Upper lobe of right lung (tissue), 1 donor: ENCODE results near the gene HOXD1. TPM values are rescaled to one million over a fixed set of nuclear protein-coding genes. Genes with fewer than 3 reads are reported as not detected.

Experiments
- ATAC-seq: fragments of 200-7000 bp; cut with Tn5 transposase; one replicate; pipeline ENCODE4 v1.9.1; 2020; ENCODE audit warnings: mild to moderate bottlenecking, moderate library complexity
- DNase-seq: peaks from one replicate; pipeline ENCODE4 v3.0.0-alpha.2; 2020
- H3K27ac ChIP-seq: fragments of 200-600 bp; one replicate; pipeline ENCODE4 v1.8.0; 2022
- H3K27me3 ChIP-seq: fragments of 200-600 bp; one replicate; pipeline ENCODE4 v1.8.0; 2022; ENCODE audit warnings: mild to moderate bottlenecking
- H3K36me3 ChIP-seq: fragments of 200-600 bp; one replicate; pipeline ENCODE4 v1.8.0; 2022
- H3K4me1 ChIP-seq: fragments of 200-600 bp; one replicate; pipeline ENCODE4 v1.8.0; 2022
- H3K4me3 ChIP-seq: fragments of 200-600 bp; one replicate; pipeline ENCODE4 v1.8.0; 2022; ENCODE audit warnings: mild to moderate bottlenecking
- H3K9me3 ChIP-seq: fragments of 200-600 bp; one replicate; pipeline ENCODE4 v1.8.0; 2022
- intact Hi-C: fragments of 100-400 bp; cut with DNase I; formaldehyde crosslinking; loops from one replicate; pipeline ENCODE4 v1.11.0; 2022
- total RNA-seq: library from RNA; stranded (reverse); fragmentation: NEBNext Ultra II Directional; extraction: Animal tissue kit (Norgen Biotek cat#: 25700); gene quantifications from one replicate; pipeline ENCODE4 v1.2.1, GENCODE V29; 2021
- TF ChIP-seq, protein P1 (sequence below): fragments of 200-600 bp; IDR thresholded peaks from one replicate; pipeline ENCODE4 v1.8.0; 2022; ENCODE audit warnings: antibody characterized with exemption
- donor health status: DM: no; HTN: yes; CAD: no; lungs with severe emphysema.

Gene HOXD1
- total RNA-seq, 1 donor from 2014 or later: 4.1 TPM

DNA sequence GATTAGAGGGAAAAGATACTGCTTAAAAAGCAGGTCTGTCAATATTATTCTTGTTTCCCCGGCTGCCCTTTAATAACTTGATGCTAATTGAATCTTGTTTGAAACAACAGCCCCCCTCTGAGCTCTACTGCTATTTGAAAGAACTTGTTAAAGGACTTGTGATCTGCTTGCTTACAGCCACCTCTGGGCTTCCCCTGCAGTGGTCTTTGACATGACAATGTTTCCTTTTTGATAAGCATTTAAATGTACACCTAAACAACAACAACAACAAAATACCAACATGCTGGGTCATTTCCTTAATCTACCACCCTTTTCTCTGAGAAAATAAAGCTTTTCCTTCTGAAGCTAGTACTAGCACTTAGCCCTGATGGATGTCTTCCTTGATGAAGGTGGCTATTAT, 3.9 kb downstream of the HOXD1 start:
- H3K27me3 ChIP-seq: peaks cover 57% of the 10 kb centered on the region
- no peak overlapping the region for H3K4me3 ChIP-seq
- TF ChIP-seq, protein P1, sequence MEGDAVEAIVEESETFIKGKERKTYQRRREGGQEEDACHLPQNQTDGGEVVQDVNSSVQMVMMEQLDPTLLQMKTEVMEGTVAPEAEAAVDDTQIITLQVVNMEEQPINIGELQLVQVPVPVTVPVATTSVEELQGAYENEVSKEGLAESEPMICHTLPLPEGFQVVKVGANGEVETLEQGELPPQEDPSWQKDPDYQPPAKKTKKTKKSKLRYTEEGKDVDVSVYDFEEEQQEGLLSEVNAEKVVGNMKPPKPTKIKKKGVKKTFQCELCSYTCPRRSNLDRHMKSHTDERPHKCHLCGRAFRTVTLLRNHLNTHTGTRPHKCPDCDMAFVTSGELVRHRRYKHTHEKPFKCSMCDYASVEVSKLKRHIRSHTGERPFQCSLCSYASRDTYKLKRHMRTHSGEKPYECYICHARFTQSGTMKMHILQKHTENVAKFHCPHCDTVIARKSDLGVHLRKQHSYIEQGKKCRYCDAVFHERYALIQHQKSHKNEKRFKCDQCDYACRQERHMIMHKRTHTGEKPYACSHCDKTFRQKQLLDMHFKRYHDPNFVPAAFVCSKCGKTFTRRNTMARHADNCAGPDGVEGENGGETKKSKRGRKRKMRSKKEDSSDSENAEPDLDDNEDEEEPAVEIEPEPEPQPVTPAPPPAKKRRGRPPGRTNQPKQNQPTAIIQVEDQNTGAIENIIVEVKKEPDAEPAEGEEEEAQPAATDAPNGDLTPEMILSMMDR: no peak
- ATAC-seq (no peak), DNase-seq (no peak)
- no peak overlapping the region for H3K27ac ChIP-seq
- no peaks in the 10 kb centered on the region for H3K9me3 ChIP-seq
- H3K36me3 ChIP-seq: no peaks in the 10 kb centered on the region
- peaks cover 13% of the 10 kb centered on the region for H3K4me1 ChIP-seq
- intact Hi-C loops: no loop called here

DNA sequence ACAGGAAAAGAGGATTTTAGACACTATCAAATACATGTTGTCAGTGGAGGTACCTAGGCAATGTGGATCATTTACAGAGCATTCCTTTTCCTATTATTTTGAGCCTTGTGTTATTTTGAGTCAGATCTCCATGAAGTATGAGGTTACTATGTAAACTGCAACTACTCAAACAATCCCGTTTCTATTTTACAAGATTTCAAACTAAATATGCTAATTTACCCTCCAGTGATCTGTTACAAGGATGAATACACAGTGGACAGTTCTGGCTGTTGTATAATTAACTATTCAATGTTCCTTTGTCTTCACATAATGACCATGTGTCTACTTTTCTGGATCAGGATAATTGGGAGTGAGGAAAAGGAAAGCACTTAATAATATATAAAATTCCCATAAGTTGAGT, 4.6 kb downstream of the HOXD1 start:
- no peak for ATAC-seq
- peaks cover 13% of the 10 kb centered on the region for H3K4me1 ChIP-seq
- H3K27ac ChIP-seq: no peak overlapping the region
- H3K4me3 ChIP-seq: no peak overlapping the region
- intact Hi-C loops: no loop called here
- peaks cover 50% of the 10 kb centered on the region for H3K27me3 ChIP-seq
- no peaks in the 10 kb centered on the region for H3K36me3 ChIP-seq
- H3K9me3 ChIP-seq: no peaks in the 10 kb centered on the region
- no peak for DNase-seq
- TF ChIP-seq, protein P1: no peak

DNA sequence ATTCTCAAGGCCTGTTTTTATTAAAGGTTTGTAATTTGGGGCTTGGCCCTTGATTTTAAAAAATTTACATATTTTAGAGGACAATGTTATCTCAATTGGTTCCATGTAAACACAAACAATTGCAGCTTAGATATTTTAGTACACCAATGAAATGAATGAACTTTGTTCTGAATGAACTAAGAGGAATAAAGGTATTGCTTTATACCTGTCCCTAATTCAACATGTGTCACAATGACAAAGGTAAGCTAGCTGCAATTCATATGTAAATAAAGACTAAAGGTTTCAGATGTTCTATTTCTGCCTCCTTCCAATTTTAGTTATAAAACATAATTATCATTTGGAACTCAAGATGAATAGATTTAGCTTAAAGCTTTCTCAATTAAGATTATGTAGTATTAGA, 11.4 kb downstream of the HOXD1 start:
- intact Hi-C loops: no loop called here
- H3K27me3 ChIP-seq: peaks cover 24% of the 10 kb centered on the region
- H3K4me3 ChIP-seq: no peak overlapping the region

DNA sequence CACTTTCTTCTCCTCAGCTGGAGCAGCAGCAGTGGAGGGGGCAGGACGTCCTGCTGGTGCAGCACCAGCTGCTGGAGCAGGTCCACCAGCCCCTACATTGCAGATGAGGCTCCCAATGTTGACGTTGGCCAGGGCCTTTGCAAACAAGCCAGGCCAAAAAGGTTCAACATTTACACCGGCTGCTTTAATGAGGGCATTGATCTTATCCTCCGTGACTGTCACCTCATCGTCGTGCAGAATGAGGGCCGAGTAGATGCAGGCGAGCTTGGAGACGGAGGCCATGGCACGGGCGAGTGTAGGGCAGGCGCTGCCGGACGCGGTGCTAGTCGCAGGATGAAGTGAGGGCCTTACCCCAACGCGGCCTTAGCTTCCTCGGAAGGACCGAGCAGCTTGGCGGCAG, 12.5 kb downstream of the HOXD1 start:
- no peak for ATAC-seq

More for the DNA sequence above, 11.4 kb downstream of the HOXD1 start:
- no peaks in the 10 kb centered on the region for H3K9me3 ChIP-seq
- no peaks in the 10 kb centered on the region for H3K36me3 ChIP-seq
- no peaks in the 10 kb centered on the region for H3K4me1 ChIP-seq
- TF ChIP-seq, protein P1: no peak
- no peak for ATAC-seq
- no peak for DNase-seq
- H3K27ac ChIP-seq: no peak overlapping the region

DNA sequence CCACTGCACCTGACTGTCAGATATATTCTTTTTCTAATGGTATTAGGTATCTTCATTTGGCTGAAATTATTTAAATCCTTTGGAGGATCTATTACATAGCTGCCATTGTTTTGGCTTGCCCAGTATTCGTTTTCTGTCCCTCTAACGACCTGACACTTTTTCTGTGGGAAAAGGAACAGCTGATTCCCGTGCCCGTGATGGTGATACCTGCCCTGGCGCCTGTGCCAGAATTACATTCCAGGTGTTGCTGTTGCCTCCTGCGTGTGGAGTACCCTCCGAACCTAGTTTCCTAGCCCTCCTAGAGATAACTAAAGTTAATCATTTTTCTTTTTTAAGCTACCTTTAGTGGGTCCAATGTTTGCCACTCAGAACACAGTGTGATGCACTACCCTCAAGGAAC, 14.0 kb downstream of the HOXD1 start:
- no peak for ATAC-seq
- no peak for DNase-seq
- TF ChIP-seq, protein P1: no peak
- Histone ChIP-seq H3K27ac (no peak overlapping the region), H3K9me3 (no peaks in the 10 kb centered on the region), H3K4me3 (no peak overlapping the region), H3K36me3 (no peaks in the 10 kb centered on the region), H3K4me1 (no peaks in the 10 kb centered on the region), H3K27me3 (peaks cover 24% of the 10 kb centered on the region)
- intact Hi-C loops: no loop called here

More for the DNA sequence above, 12.5 kb downstream of the HOXD1 start:
- H3K27me3 ChIP-seq: peaks cover 24% of the 10 kb centered on the region
- no peaks in the 10 kb centered on the region for H3K9me3 ChIP-seq
- no peak overlapping the region for H3K27ac ChIP-seq
- no peaks in the 10 kb centered on the region for H3K36me3 ChIP-seq
- DNase-seq: no peak
- TF ChIP-seq, protein P1: no peak
- H3K4me1 ChIP-seq: no peaks in the 10 kb centered on the region
- intact Hi-C loops: no loop called here
- no peak overlapping the region for H3K4me3 ChIP-seq

DNA sequence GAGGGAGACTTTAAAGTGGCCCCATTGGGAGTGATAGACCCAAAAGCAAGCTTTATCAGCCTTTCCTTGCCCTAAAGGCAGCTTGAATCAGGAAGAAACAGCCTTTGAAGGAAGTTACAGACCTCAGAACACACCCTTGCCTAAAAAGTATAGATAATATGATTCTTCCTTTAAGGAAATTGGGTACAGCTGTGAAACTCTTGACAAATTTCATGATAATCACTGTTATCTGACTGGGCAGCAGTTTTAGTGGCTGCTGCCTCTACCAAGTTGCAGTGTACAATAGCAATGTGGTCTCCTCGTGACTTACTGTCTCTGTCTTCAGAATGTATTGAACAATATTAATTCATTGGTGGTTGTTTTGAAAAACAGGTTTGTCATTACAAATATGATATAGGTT, 16.7 kb downstream of the HOXD1 start:
- Histone ChIP-seq H3K27ac (no peak overlapping the region), H3K4me1 (no peaks in the 10 kb centered on the region), H3K9me3 (no peaks in the 10 kb centered on the region), H3K4me3 (no peak overlapping the region), H3K36me3 (no peaks in the 10 kb centered on the region), H3K27me3 (peaks cover 23% of the 10 kb centered on the region)
- DNase-seq (no peak), ATAC-seq (no peak)
- intact Hi-C loops: no loop called here
- TF ChIP-seq, protein P1: no peak
